HG03439 (cell line): Measurements from ENCODE around the gene SEC22A.
"Not testable (repeated sequence)": the region's sequence is repeated elsewhere in the genome, so short reads cannot be mapped to it uniquely, and the experiment has no call there.

Source experiments
- ATAC-seq: cut with Tn5 transposase; IDR thresholded peaks from one replicate; pipeline ENCODE4 v1.9.1; 2021; ENCODE audit warnings: mild to moderate bottlenecking, moderate library complexity; ENCODE audit not compliant: unreplicated experiment

The SEC22A gene

DNA sequence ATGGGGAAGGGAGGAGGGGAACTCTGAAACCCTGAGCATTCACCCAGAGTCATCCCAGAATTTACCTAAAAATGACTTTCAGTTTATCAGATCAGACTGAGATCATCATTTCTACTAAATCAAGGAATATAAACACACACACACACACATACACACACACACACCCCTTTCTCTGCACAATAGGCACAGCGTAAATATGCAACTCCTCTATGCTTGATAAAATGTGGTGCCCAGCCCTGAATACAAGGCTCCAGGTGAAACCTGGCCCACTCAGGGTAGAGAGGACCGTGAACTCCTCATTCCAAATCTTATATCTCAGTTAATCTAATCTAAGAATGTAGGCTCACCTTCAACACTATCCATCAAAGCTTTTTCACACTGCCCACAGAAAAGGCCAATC lies 31.8 kb upstream of the SEC22A start:
- no peak for ATAC-seq

GRCh38 chr3:123180791-123181190 lies 21.0 kb upstream of the SEC22A start:
- no peak for ATAC-seq

DNA sequence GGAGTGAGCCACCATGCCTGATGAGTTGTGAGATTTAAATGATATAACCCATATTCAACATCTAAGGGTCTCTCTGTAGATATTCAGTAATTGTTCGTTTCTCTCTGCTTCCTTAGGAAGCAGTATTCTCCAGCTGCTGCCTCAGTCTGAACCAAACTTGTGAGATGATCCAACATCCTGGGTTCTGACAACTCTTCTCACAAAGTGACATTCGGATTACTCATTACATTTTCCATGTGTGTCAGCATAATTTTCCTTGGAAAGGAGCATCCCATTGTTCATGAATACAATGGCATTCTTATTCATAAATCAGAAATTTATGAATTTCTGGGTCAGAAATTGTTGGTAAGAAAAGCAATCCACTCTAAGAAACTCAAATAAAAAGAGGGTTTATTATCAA lies 15.0 kb upstream of the SEC22A start:
- no peak for ATAC-seq

GRCh38 chr3:123188058-123188457 lies 13.7 kb upstream of the SEC22A start:
- ATAC-seq: no peak

DNA sequence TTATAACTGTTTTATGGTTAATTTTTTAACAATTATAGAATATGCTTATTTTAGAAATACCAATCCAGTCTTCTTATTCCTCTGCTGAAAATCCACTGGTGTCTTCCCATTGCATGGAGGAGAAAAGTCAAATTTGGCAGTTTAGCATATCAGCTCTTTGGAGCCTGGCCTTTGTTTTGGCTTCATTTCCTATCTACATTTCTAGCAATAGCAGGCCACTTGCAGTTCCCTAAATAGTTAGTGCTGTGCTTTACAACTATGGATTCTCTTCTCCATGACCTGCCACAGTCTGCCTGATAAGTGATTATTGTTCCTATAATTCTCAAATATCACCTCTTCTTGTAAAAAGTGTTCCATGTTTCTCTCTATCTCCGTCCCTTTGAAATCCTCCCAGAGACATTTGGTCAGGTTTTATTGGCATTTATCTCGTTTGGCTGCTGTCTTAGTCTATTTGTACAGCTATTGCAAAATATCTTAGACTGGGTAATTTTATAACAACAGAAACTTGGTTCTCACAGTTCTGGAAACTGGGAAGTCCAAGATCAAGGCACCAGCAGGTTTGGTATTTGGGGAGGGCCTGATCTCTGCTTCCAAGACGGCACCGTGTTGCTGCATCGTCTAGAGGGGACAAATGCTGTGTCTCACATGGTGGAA lies 8.2 kb upstream of the SEC22A start:
- ATAC-seq: no peak

GRCh38 chr3:123194552-123194951 lies 7.2 kb upstream of the SEC22A start:
- no peak for ATAC-seq

DNA sequence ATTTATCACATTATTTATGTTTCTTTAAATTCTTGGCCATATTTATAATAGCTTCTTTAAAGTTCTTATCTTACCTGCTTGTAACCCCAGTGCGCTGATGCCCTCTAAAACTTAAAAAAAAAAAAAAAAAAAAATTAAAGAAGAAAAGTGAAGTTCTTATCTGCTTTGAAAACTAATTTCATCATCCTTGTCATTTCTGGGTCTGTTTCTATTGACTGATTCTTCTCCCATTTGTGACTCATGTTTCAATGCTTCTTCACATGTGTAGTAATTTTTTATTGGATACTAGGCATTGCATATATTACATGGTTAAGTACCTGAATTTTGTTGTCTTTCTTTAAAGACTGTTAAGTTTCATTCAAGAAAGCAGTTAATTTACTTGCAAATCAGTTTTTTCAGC lies 3.4 kb upstream of the SEC22A start:
- no peak for ATAC-seq

DNA sequence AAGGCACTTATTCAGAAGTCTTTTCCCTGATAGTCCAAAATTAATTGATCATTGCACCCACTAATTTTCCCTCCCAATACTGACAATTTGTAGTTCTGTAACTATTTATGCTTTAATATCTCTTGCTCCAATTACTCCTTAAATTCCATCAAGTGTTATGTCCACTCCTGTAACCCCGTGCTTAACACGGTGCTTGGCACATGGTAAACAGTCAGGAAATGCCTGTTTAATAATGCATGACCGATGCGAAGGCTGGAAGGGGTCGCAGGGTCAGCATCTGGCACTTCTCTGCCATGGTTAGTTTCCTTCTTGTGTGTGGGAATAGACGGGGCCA lies 553 bp upstream of the SEC22A start:
- no peak for ATAC-seq

- ATAC-seq: no peak
These were observed 708 bp downstream of the SEC22A start for GRCh38 chr3:123202451-123202850.

DNA sequence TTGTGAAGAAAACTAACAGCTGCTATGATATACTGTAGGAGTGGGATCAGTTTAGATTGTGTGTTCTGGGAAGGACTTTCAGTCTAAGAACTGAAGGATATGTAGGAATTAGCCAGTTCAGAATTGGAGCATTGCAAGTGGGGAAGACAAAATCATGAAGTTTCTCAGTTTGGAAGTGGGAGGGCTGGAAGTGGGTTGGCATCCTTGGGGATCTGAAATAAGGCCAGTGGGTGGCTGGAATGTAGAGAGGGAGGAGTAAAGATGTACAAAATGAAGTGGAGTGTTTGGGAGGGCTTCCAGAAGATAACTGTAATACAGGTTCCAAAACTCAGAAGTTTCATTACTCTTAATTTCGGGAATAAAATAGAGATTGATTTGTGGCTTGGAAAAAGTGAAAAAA lies 17.2 kb downstream of the SEC22A start:
- no peak for ATAC-seq

DNA sequence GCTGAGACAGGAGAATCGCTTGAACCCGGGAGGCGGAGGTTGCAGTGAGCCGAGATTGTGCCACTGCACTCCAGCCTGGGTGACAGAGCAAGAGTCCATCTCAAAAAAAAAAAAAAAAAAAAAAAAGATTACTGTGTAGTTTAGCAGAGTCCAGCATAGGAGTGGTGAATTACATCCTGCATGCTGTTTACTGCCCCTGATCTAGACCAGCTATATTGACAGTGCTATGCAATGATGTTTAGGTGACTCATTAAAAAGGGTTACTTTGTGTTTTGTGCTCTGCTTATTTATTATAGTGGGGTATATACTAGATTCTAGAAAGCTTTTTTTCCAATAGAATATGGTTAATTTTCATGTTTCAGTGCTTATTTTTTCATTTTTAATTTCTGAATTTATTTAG lies 19.6 kb downstream of the SEC22A start:
- not testable (repeated sequence) for ATAC-seq

DNA sequence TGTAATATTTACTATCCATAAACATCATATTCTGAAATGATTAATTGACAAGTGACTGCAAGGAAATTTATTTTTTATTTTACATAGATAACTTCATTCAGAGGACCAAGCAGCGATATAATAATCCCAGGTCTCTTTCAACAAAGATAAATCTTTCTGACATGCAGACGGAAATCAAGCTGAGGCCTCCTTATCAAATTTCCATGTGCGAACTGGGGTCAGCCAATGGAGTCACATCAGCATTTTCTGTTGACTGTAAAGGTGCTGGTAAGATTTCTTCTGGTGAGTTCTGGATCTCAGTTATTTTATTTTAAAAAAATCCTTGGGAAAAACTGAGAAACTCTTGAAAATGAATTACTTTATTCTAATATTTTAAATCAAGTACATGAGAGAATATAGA lies 23.3 kb downstream of the SEC22A start:
- ATAC-seq: no peak

DNA sequence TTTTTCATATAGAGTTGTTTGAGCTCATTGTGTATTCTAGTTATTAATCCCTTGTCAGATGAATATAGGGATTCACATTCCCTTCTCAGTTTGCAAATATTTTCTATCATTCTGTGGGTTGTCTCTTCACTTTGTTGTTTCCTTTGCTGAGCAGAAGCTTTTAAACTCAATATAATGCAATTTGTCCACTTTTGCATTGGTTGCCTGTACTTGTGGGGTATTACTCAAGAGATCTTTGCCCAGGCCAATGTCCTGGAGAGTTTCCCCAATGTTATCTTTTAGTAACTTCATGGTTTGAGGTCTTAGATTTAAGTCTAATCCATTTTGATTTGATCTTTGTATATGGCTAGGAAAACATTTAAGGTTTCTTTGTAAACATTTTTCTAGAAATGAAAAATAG lies 24.8 kb downstream of the SEC22A start:
- ATAC-seq: no peak

GRCh38 chr3:123229145-123229544 lies 27.4 kb downstream of the SEC22A start:
- ATAC-seq: no peak

DNA sequence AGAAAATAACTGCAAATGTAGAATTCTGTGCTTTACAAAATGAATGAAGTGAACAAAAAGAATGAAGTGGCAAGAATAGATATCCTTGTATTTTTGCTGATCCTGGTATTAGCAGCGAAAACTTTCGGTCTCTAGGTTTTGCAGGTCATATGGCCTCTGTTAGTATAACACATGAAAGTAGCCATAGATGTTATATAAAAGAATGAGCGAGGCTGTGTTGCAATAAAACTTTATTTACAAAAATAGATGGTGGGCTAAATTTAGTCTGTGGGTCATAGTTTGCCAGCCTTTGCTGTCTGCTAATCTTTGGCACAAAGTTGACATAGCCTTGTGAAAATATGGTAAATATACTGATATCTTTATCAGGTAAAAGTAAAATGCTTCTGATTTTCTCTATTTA lies 35.2 kb downstream of the SEC22A start:
- no peak for ATAC-seq

- not testable (repeated sequence) for ATAC-seq
These were observed 37.4 kb downstream of the SEC22A start for GRCh38 chr3:123239186-123239585.

- no peak for ATAC-seq
These were observed 38.0 kb downstream of the SEC22A start for GRCh38 chr3:123239756-123240155.

- no peak for ATAC-seq
These were observed 42.4 kb downstream of the SEC22A start for GRCh38 chr3:123244128-123244527.

- ATAC-seq: no peak
These were observed 45.1 kb downstream of the SEC22A start for GRCh38 chr3:123246866-123247265.

DNA sequence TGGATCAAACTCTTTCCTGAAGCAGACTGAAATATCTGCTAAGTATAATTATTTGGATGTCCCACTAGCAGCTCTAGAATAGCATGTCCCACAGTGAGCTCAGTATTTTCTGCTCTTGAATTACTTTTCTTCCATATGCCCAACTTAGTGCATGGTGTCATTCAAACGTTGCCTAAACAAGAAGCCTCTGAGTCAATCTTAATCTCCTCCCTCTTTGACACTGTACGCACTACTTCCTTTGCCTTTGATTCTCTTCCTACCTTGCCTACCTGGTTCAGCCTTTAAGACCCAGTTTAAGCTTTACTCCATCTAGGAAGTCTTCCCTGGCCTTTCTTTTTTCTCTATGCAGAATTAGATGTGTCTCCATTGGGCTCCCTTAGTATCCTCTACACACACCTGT lies 54.5 kb downstream of the SEC22A start:
- no peak for ATAC-seq

- ATAC-seq: no peak
These were observed 56.6 kb downstream of the SEC22A start for GRCh38 chr3:123258359-123258758.

- ATAC-seq: no peak
These were observed 57.2 kb downstream of the SEC22A start for GRCh38 chr3:123258811-123259420.

GRCh38 chr3:123261666-123262065 lies 59.9 kb downstream of the SEC22A start:
- no peak for ATAC-seq
